GM23338 (cell line): Measurements from ENCODE around the gene NPHP4. TPM values are rescaled to one million over a fixed set of nuclear protein-coding genes. Genes with fewer than 3 reads are reported as not detected.

Source experiments
- ATAC-seq: fragments of 200-7000 bp; cut with Tn5 transposase; 3 replicates; pipeline ENCODE4 v1.9.1; 2020
- DNase-seq: peaks from one replicate; pipeline ENCODE4 v3.0.0-alpha.2; 2015; ENCODE audit warnings: low spot score
- H2AFZ ChIP-seq: fragments of 200-600 bp; sonication (generic); 2 replicates; pipeline ENCODE4 v1.8.0; 2016; ENCODE audit warnings: antibody characterized with exemption, mild to moderate bottlenecking, moderate library complexity
- H3F3A ChIP-seq: fragments of 200-600 bp; sonication (generic); replicated peaks from 2 replicates; pipeline ENCODE4 v1.8.0; 2017; ENCODE audit warnings: antibody characterized with exemption, mixed run types, low read depth
- H3K27ac ChIP-seq: fragments of 200-600 bp; sonication (generic); 2 replicates; pipeline ENCODE4 v1.6.1; 2016; ENCODE audit warnings: low read depth
- H3K27me3 ChIP-seq: fragments of 200-600 bp; sonication (generic); 2 replicates; pipeline ENCODE4 v1.8.0; 2016; ENCODE audit warnings: mild to moderate bottlenecking, mixed run types, moderate library complexity; ENCODE audit not compliant: insufficient read depth
- H3K36me3 ChIP-seq: fragments of 200-600 bp; sonication (generic); 2 replicates; pipeline ENCODE4 v1.8.0; 2016; ENCODE audit warnings: mild to moderate bottlenecking; ENCODE audit not compliant: insufficient read depth
- H3K4me1 ChIP-seq: fragments of 200-600 bp; sonication (generic); 2 replicates; pipeline ENCODE4 v1.8.0; 2016; ENCODE audit warnings: mild to moderate bottlenecking, moderate library complexity; ENCODE audit not compliant: insufficient read depth
- H3K4me2 ChIP-seq: fragments of 200-600 bp; sonication (generic); 2 replicates; pipeline ENCODE4 v1.7.1; 2017; ENCODE audit warnings: mixed run types
- H3K4me3 ChIP-seq: fragments of 200-600 bp; sonication (generic); 2 replicates; pipeline ENCODE4 v1.6.1; 2016; ENCODE audit warnings: mixed run types
- H3K79me2 ChIP-seq: fragments of 200-600 bp; sonication (generic); replicated peaks from 2 replicates; pipeline ENCODE4 v1.8.0; 2017; ENCODE audit warnings: mild to moderate bottlenecking; ENCODE audit not compliant: insufficient read depth
- H3K9me2 ChIP-seq: fragments of 200-600 bp; sonication (generic); 2 replicates; pipeline ENCODE4 v1.8.0; 2017; ENCODE audit not compliant: insufficient read depth
- H4K20me1 ChIP-seq: fragments of 200-600 bp; sonication (generic); replicated peaks from 2 replicates; pipeline ENCODE4 v1.8.0; 2017; ENCODE audit warnings: mild to moderate bottlenecking; ENCODE audit not compliant: insufficient read depth
- H3K27ac Mint-ChIP-seq: 2 replicates; pipeline ENCODE4 v1.8.0; 2020; ENCODE audit warnings: inconsistent platforms, mild to moderate bottlenecking, moderate library complexity, mixed read lengths
- H3K27me3 Mint-ChIP-seq: 3 replicates; pipeline ENCODE4 v1.8.0; 2022; ENCODE audit warnings: low read depth, mild to moderate bottlenecking, moderate library complexity, mixed read lengths, inconsistent platforms; ENCODE audit not compliant: insufficient read depth, poor library complexity
- H3K36me3 Mint-ChIP-seq: 3 replicates; pipeline ENCODE4 v1.8.0; 2021; ENCODE audit warnings: low read depth, mild to moderate bottlenecking, inconsistent platforms, moderate library complexity, mixed read lengths
- H3K4me1 Mint-ChIP-seq: 3 replicates; pipeline ENCODE4 v1.8.0; 2020; ENCODE audit warnings: mild to moderate bottlenecking, inconsistent platforms, mixed read lengths
- H3K4me3 Mint-ChIP-seq: 3 replicates; pipeline ENCODE4 v1.8.0; 2021; ENCODE audit warnings: moderate library complexity, mild to moderate bottlenecking, inconsistent platforms, mixed read lengths
- H3K9me3 Mint-ChIP-seq: 3 replicates; pipeline ENCODE4 v1.8.0; 2020; ENCODE audit warnings: moderate library complexity, mild to moderate bottlenecking, inconsistent platforms, mixed read lengths
- CREB1 ChIP-seq: fragments of 250-450 bp; sonication (Bioruptor Pico); IDR thresholded peaks from 2 replicates; pipeline ENCODE4 v1.5.0; 2020; ENCODE audit warnings: low read depth, mild to moderate bottlenecking, moderate library complexity
- EZH2 ChIP-seq: fragments of 200-600 bp; sonication (generic); IDR thresholded peaks from one replicate; pipeline ENCODE4 v1.8.0; 2017; ENCODE audit warnings: antibody characterized with exemption, mild to moderate bottlenecking, low read depth; ENCODE audit not compliant: unreplicated experiment
- NANOG ChIP-seq: IDR thresholded peaks from 2 replicates; pipeline ENCODE4 v1.6.1; 2016; ENCODE audit warnings: antibody characterized with exemption, borderline replicate concordance
- POLR2AphosphoS5 ChIP-seq: IDR thresholded peaks from 2 replicates; pipeline ENCODE4 v1.6.1; 2016; ENCODE audit warnings: antibody characterized with exemption, low read depth
- ZNF114 ChIP-seq: fragments of 250-450 bp; sonication (Bioruptor Pico); IDR thresholded peaks from 2 replicates; pipeline ENCODE4 v1.5.0; 2020; ENCODE audit warnings: mild to moderate bottlenecking, moderate library complexity
- ZNF331 ChIP-seq: fragments of 250-450 bp; sonication (Bioruptor Pico); IDR thresholded peaks from 2 replicates; pipeline ENCODE4 v1.5.0; 2020; ENCODE audit warnings: low read depth, mild to moderate bottlenecking, moderate library complexity
- polyA plus RNA-seq: library from polyadenylated mRNA; unstranded; fragments of >200 nt; fragmentation: Nextera tagmentation; extraction: Ambion mirVana; gene quantifications from 2 replicates; pipeline ENCODE4 v1.2.1, GENCODE V29; 2016
- total RNA-seq: library from RNA; depleted of rRNA; stranded (reverse); fragments of >200 nt; shearing (Covaris generic); gene quantifications from 2 replicates; pipeline ENCODE4 v1.2.3, GENCODE V29; 2014
- TF ChIP-seq, protein P1 (sequence below): IDR thresholded peaks from one replicate; pipeline ENCODE4 v1.6.1; 2018; ENCODE audit warnings: antibody characterized with exemption; ENCODE audit not compliant: unreplicated experiment
- TF ChIP-seq, protein P2 (sequence below), 2 experiments: fragments of 200-600 bp in 1 of 2; sonication (generic) in 1 of 2; conservative IDR thresholded peaks; 2 replicates each; pipeline versions ENCODE4 v1.5.1 to v1.6.1; 2016 to 2017; ENCODE audit warnings: antibody characterized with exemption in 2 of 2, low read depth in 2 of 2, mild to moderate bottlenecking in 2 of 2, moderate library complexity in 1 of 2

The NPHP4 gene
- total and polyA plus RNA-seq, 2 experiments from 2014 or later, result 2.5 to 12.4 TPM

DNA sequence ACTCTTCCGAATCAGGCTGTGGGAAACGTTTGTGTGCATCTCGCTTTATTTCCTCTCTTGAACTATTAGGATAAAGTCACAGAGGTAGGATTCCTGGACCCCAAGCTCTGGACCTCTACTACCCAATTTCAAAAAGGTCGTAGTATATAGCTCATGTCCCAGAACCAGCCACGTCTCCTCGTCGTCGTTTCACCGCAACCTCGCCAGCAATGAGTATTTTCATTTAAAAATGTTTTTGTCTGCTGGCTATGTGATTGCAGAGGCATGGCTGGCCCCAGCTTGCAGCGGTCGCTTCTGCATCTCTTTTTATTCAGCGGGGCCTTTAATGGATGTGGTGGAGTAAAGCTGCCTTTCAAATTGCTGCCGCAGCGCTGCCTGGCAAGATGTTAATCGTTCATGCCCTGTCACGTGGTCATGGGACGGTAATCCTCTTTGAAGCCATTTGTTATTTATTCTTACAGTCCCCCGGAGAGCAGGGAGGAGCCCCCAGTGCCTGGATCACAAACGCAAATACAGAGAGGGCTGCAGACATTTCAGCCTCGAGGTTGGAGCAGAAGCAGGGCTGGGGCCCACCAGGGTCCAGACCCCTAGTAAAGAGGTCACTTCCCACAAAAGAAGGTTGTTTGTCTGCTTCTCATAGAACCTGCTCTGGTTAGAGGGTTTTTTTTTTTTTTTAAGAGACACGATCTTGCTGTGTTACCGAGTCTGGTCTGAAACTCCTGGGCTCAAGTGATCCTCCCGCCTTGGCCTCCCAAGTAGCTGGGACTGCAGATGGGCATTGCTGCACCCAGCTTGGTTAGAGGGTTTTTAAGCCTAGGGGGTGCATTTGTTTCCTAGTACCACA lies 11.6 kb upstream of the NPHP4 start:
- H2AFZ ChIP-seq, result no peak overlapping the region
- no peaks in the 10 kb centered on the region for H3F3A ChIP-seq
- H3K4me2 ChIP-seq, result no peak overlapping the region
- H3K4me1 Mint-ChIP-seq, result peaks cover 18% of the 10 kb centered on the region
- TF ChIP-seq ZNF114 (CRISPR knock-in tag) (no peak), CREB1 (CRISPR knock-in tag) (no peak), NANOG (no peak), POLR2AphosphoS5 (no peak)
- TF ChIP-seq, protein P1, sequence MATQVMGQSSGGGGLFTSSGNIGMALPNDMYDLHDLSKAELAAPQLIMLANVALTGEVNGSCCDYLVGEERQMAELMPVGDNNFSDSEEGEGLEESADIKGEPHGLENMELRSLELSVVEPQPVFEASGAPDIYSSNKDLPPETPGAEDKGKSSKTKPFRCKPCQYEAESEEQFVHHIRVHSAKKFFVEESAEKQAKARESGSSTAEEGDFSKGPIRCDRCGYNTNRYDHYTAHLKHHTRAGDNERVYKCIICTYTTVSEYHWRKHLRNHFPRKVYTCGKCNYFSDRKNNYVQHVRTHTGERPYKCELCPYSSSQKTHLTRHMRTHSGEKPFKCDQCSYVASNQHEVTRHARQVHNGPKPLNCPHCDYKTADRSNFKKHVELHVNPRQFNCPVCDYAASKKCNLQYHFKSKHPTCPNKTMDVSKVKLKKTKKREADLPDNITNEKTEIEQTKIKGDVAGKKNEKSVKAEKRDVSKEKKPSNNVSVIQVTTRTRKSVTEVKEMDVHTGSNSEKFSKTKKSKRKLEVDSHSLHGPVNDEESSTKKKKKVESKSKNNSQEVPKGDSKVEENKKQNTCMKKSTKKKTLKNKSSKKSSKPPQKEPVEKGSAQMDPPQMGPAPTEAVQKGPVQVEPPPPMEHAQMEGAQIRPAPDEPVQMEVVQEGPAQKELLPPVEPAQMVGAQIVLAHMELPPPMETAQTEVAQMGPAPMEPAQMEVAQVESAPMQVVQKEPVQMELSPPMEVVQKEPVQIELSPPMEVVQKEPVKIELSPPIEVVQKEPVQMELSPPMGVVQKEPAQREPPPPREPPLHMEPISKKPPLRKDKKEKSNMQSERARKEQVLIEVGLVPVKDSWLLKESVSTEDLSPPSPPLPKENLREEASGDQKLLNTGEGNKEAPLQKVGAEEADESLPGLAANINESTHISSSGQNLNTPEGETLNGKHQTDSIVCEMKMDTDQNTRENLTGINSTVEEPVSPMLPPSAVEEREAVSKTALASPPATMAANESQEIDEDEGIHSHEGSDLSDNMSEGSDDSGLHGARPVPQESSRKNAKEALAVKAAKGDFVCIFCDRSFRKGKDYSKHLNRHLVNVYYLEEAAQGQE, result no peak
- no peak for ATAC-seq
- no peak overlapping the region for H3K27ac Mint-ChIP-seq
- no peaks in the 10 kb centered on the region for H3K79me2 ChIP-seq
- no peaks in the 10 kb centered on the region for H3K36me3 Mint-ChIP-seq
- no peak for DNase-seq
- no peaks in the 10 kb centered on the region for H3K4me1 ChIP-seq
- H3K36me3 ChIP-seq, result no peaks in the 10 kb centered on the region
- H3K9me2 ChIP-seq, result no peaks in the 10 kb centered on the region
- H3K4me3 Mint-ChIP-seq, result no peak overlapping the region; the same call in 2 of the 3 replicates
- no peak overlapping the region for H3K4me3 ChIP-seq
- H3K9me3 Mint-ChIP-seq, result no peaks in the 10 kb centered on the region
- no peaks in the 10 kb centered on the region for H3K27me3 ChIP-seq
- no peak overlapping the region for H3K27ac ChIP-seq
- H3K27me3 Mint-ChIP-seq, result peaks cover 17% of the 10 kb centered on the region
- H4K20me1 ChIP-seq, result no peaks in the 10 kb centered on the region; the same call in 1 of the 2 replicates

DNA sequence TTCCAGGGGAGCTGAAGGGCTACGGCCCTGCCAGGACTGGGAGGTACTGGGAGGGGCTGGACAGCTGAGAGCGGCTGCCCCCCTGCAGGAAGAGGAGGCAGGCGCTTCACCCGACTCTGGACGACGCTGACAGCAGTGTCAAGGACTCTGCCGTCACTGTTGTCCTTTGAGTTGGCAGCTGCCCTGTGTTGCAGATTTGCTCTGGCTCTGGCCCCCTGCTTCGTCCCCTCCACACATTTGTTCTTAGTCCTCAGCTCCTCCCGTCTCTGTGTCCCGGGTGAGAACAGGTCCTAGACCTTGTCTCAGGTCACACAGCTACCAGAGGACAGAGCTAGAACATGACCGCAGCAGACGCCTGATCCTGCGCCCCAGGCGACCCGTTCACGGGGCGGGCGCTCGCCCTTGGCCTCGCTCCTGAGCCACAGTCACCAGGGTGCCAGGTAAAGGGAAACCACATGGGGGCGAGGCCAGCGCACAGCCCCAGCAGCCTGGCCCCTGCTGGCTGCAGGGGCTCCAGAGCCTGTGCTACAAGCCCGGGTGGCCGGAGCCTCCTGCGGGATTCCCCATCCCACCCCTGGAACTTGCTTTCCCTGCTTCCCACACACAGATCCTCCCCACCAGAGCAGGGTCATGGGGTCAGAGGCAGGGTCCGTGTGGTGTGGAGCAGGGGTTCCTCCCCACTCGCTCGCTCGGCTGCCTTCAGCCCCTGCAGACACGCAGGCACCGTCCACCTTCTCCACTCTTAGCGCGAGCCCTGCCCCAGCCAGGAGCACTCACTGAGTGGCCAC lies 10.7 kb upstream of the NPHP4 start:
- H3K9me2 ChIP-seq, result no peaks in the 10 kb centered on the region
- no peak overlapping the region for H3K27ac Mint-ChIP-seq
- DNase-seq, result peak; percentile 36
- H3K4me3 ChIP-seq, result no peak overlapping the region
- no peaks in the 10 kb centered on the region for H3K27me3 ChIP-seq
- no peaks in the 10 kb centered on the region; the same call in 1 of the 2 replicates for H4K20me1 ChIP-seq
- no peak overlapping the region for H3K27ac ChIP-seq
- no peaks in the 10 kb centered on the region for H3K36me3 Mint-ChIP-seq
- H3F3A ChIP-seq, result no peaks in the 10 kb centered on the region
- no peak overlapping the region for H3K4me3 Mint-ChIP-seq
- no peak overlapping the region for H3K4me2 ChIP-seq
- ATAC-seq, result peak; percentile 69
- H2AFZ ChIP-seq, result no peak overlapping the region
- no peaks in the 10 kb centered on the region for H3K79me2 ChIP-seq
- peaks cover 18% of the 10 kb centered on the region for H3K4me1 Mint-ChIP-seq
- H3K27me3 Mint-ChIP-seq, result peaks cover 15% of the 10 kb centered on the region
- H3K36me3 ChIP-seq, result no peaks in the 10 kb centered on the region
- no peaks in the 10 kb centered on the region for H3K4me1 ChIP-seq
- H3K9me3 Mint-ChIP-seq, result no peaks in the 10 kb centered on the region
- TF ChIP-seq ZNF331 (CRISPR knock-in tag), result no peak
- TF ChIP-seq ZNF114 (CRISPR knock-in tag), result no peak
- TF ChIP-seq, protein P2, sequence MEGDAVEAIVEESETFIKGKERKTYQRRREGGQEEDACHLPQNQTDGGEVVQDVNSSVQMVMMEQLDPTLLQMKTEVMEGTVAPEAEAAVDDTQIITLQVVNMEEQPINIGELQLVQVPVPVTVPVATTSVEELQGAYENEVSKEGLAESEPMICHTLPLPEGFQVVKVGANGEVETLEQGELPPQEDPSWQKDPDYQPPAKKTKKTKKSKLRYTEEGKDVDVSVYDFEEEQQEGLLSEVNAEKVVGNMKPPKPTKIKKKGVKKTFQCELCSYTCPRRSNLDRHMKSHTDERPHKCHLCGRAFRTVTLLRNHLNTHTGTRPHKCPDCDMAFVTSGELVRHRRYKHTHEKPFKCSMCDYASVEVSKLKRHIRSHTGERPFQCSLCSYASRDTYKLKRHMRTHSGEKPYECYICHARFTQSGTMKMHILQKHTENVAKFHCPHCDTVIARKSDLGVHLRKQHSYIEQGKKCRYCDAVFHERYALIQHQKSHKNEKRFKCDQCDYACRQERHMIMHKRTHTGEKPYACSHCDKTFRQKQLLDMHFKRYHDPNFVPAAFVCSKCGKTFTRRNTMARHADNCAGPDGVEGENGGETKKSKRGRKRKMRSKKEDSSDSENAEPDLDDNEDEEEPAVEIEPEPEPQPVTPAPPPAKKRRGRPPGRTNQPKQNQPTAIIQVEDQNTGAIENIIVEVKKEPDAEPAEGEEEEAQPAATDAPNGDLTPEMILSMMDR (conservative IDR thresholded peaks at IDR 0.05; ENCODE audit: low read depth in 2 of 2), result peak in 1 of 2 experiments; percentile 21; a peak in 2 of 4 replicates
- no peak for TF ChIP-seq EZH2
- no peak for TF ChIP-seq NANOG
